HL-60 (cell line): ENCODE measurements around the gene FAM149A.
A peak's percentile ranks its signal among the peaks of the same experiment; 100 is the strongest.

Source experiments
- DNase-seq, 2 experiments: peaks; one replicate each; pipeline ENCODE4 v3.0.0-alpha.2; 2010 to 2020; ENCODE audit warnings: low read depth in 1 of 2, low spot score in 1 of 2
- H3K27ac ChIP-seq: fragments of 250-450 bp; sonication (Bioruptor Pico); replicated peaks from 2 replicates; pipeline ENCODE4 v1.5.1; 2020; ENCODE audit warnings: mild to moderate bottlenecking, moderate library complexity
- H3K27me3 ChIP-seq: fragments of 250-450 bp; sonication (Bioruptor Pico); 2 replicates; pipeline ENCODE4 v1.5.1; 2021; ENCODE audit warnings: mild to moderate bottlenecking, moderate library complexity; ENCODE audit not compliant: insufficient read depth, poor library complexity, severe bottlenecking
- H3K4me3 ChIP-seq: replicated peaks from 2 replicates; pipeline ENCODE4 v1.5.1; 2011; ENCODE audit warnings: mild to moderate bottlenecking, control low read depth, low read length; ENCODE audit not compliant: insufficient read depth
- CTCF ChIP-seq: IDR thresholded peaks from one replicate; pipeline ENCODE4 v1.5.1; 2011; ENCODE audit warnings: low read length, control low read depth, inconsistent platforms; ENCODE audit not compliant: insufficient read depth
- GABPA ChIP-seq: IDR thresholded peaks from 2 replicates; pipeline ENCODE4 v1.6.1; 2012; ENCODE audit warnings: low read depth
- POLR2AphosphoS5 ChIP-seq: IDR thresholded peaks from 2 replicates; pipeline ENCODE4 v1.6.1; 2012; ENCODE audit warnings: low read depth
- REST ChIP-seq: IDR thresholded peaks from 2 replicates; pipeline ENCODE4 v1.6.1; 2012; ENCODE audit warnings: low read depth; ENCODE audit not compliant: insufficient replicate concordance
- SPI1 ChIP-seq: IDR thresholded peaks from 2 replicates; pipeline ENCODE4 v1.6.1; 2012; ENCODE audit warnings: low read depth, mild to moderate bottlenecking, borderline replicate concordance

The FAM149A gene

DNA sequence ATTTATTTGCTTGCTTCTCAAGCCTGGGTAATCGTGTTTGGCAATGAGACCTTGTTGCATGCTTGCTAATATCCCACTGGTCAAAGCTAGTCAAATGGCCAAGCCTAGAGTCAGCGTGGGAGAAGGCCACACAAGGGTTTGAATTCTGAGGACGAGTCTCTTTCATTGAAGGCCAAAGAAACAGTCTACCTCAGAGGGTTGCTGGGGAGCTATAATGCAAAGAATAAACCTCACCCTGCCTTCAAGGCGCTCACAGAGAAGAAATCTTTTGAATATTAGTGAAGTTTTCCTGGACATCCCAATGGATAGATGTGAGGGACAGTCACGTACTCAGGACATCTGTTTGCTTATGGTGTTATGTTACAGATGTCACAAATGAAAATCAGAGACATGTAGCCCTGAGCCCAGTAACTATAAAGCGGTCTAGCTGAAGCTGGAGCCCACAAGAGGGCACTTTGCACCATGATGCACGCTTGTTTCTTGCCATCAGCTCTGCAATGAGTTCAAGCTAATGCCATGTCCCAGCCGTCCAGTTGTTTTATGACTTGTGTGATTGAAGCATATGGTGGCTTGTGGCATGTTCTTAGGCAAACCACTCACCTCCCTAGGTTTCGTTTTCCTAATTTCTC is 36.6 kb upstream of the FAM149A start:
- TF ChIP-seq REST = no peak
- TF ChIP-seq SPI1 = no peak
- no peak for TF ChIP-seq GABPA
- TF ChIP-seq CTCF = peak; percentile 29
- TF ChIP-seq POLR2AphosphoS5 = no peak
- peak overlapping the region; percentile 37 for H3K4me3 ChIP-seq
- DNase-seq = peak in 1 of 2 experiments; percentile 50
- H3K27me3 ChIP-seq = peaks cover 4% of the 10 kb centered on the region
- H3K27ac ChIP-seq = no peak overlapping the region

DNA sequence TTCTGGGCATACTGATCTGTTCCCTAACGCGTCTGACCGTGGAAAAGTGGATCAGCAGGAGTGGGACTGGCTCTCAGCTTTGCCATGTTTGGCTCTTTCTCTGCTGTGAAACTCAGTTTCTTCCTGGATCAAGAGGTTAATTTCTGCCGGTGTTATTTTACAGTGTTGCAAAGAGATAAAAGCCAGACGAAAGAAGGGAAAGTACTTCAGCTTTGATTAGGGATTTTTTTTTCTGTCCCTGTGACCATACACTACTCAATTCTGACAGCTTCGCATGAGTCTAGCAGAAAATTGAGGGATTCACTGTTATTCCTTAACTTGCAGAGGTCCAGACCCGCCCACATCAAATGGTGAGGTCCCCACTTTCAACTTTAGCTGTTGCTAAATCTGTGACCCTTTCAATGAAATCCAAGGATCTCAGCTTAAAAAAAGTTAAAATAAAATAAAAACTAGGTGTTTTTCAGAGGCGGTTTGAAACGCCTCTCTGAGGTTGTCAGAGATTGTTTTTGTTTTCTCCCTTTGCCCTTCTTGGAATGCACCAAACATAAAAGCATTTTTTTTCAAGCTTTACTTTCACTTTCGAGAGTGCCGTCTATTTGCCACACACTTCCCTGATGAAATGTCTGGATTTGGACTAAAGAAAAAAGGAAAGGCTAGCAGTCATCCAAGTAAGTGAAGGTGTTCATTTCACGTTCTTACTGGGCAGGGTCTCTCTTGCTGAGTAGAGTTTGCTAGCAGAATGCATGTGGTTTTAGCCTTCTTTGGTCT is 35.7 kb upstream of the FAM149A start, which contains the start of gene TLR3:
TLR3 (plus strand) TSS at position 576 of the 768 bp plus-strand sequence. CDS start 7,464 bp downstream, outside the sequence.
- Histone ChIP-seq H3K27ac (no peak within 1 kb of the TSS), H3K4me3 (peak within 1 kb of the TSS; percentile 37), H3K27me3 (peaks cover 4% of the 10 kb centered on the region)
- TF ChIP-seq GABPA (no peak), CTCF (no peak), SPI1 (no peak), REST (no peak), POLR2AphosphoS5 (no peak)
- DNase-seq = no peak

- Histone ChIP-seq H3K27me3 (peaks cover 4% of the 10 kb centered on the region), H3K4me3 (no peak overlapping the region), H3K27ac (no peak overlapping the region)
- TF ChIP-seq SPI1 (no peak), GABPA (no peak), POLR2AphosphoS5 (no peak), REST (no peak), CTCF (no peak)
- no peak for DNase-seq
Observed at GRCh38 chr4:186069729-186070128, 34.8 kb upstream of the FAM149A start.
